ENCODE results near the gene IRF6. TPM values are rescaled to one million over a fixed set of nuclear protein-coding genes. Genes with fewer than 3 reads are reported as not detected.

Gene IRF6
- total and polyA plus RNA-seq, 2 of the 8 experiments (the other 6 are each of a cell fraction or from before 2014, with no cell fraction given): 9.6 to 13.4 TPM

- H3K4me2 ChIP-seq (ENCODE audit: insufficient read depth in 1 of 2, low read depth in 2 of 2, low read length in 2 of 2): no peak overlapping the region
- CTCF ChIA-PET (ENCODE audit: partially characterized antibody): interaction anchor here (1.0 to 3.7 kb wide), 4 partner anchors 16 to 58 kb away, joined by 3 to 25 read pairs (median 5); no protein-coding TSS in a partner anchor
Measured at GRCh38 chr1:209802117-209802779, 3.7 kb downstream of the IRF6 start.

More at GRCh38 chr1:209802117-209802779, 3.7 kb downstream of the IRF6 start:
- Histone ChIP-seq H2AFZ (ENCODE audit: low read length) (no peak overlapping the region), H3K4ac (replicated peaks; ENCODE audit: insufficient read length, low read depth, low read length) (no peak overlapping the region), H3K23me2 (ENCODE audit: low read depth, low read length) (peaks cover 12% of the 10 kb centered on the region; the same call in 1 of the 2 replicates), H3K9ac (replicated peaks in 1 of 4; ENCODE audit: extremely low read depth in 1 of 4, low read depth in 3 of 4, low read length in 3 of 4) (no peak overlapping the region), H2AK5ac (ENCODE audit: low read depth, low read length) (no peak overlapping the region), H3K14ac (ENCODE audit: insufficient read length) (no peak overlapping the region), H4K8ac (ENCODE audit: extremely low read depth, insufficient read depth, low read length) (no peak overlapping the region), H2BK12ac (ENCODE audit: low read depth, low read length) (no peak overlapping the region), H3K18ac (ENCODE audit: extremely low read depth, low read length) (no peak overlapping the region), H3K36me3 (ENCODE audit: control insufficient read depth in 2 of 4, insufficient read depth in 4 of 4, low read length in 3 of 4) (no peaks in the 10 kb centered on the region; a peak in 1 of 8 replicates), H2BK5ac (ENCODE audit: low read depth, low read length) (no peak overlapping the region), H2BK15ac (ENCODE audit: low read length) (no peak overlapping the region), H3K27ac (ENCODE audit: low read depth, low read length) (no peak overlapping the region), H3K27me3 (replicated peaks in 1 of 4; ENCODE audit: control insufficient read depth in 3 of 4, extremely low read depth in 1 of 4, insufficient read depth in 3 of 4, low read length in 3 of 4) (no peaks in the 10 kb centered on the region), H3K9me3 (ENCODE audit: insufficient read depth in 2 of 2, low read depth in 1 of 2, low read length in 1 of 2) (no peaks in the 10 kb centered on the region), H4K5ac (ENCODE audit: insufficient read length, low read depth, low read length) (no peak overlapping the region), H3K23ac (ENCODE audit: insufficient read length) (no peak overlapping the region), H3K4me3 (ENCODE audit: extremely low read depth in 1 of 4, insufficient read depth in 2 of 4, low read depth in 3 of 4, low read length in 4 of 4) (no peak overlapping the region), H4K91ac (replicated peaks; ENCODE audit: insufficient read length, low read length) (no peak overlapping the region), H3K4me1 (replicated peaks in 1 of 4; ENCODE audit: control insufficient read depth in 3 of 4, insufficient read depth in 4 of 4, low read length in 3 of 4) (peaks cover 0 to 10% (median 1%) of the 10 kb centered on the region in 4 experiments; a peak in 4 of 7 replicates), H3K56ac (replicated peaks; ENCODE audit: insufficient read length, low read depth, low read length) (no peak overlapping the region), H4K20me1 (replicated peaks in 1 of 2; ENCODE audit: control insufficient read depth in 1 of 2, insufficient read depth in 2 of 2, low read length in 2 of 2) (peaks cover 0 to 7% of the 10 kb centered on the region in 2 experiments), H3K79me2 (ENCODE audit: control insufficient read depth in 1 of 2, insufficient read depth in 2 of 2, low read length in 2 of 2) (peaks cover 0 to 7% of the 10 kb centered on the region in 2 experiments; a peak in 1 of 4 replicates), H3K79me1 (ENCODE audit: low read depth, low read length) (no peaks in the 10 kb centered on the region; the same call in none of the 2 replicates), H2BK120ac (replicated peaks; ENCODE audit: low read depth, low read length) (no peak overlapping the region), H2BK20ac (ENCODE audit: low read length) (no peak overlapping the region)
- FAIRE-seq (no peak), DNase-seq (ENCODE audit: low read depth in 1 of 2, low spot score in 2 of 2) (no peak)
- POLR2A ChIA-PET (ENCODE audit: partially characterized antibody): interaction anchor here (1.3 kb wide), 1 partner anchor 34 kb away, joined by 3 read pairs; no protein-coding TSS in a partner anchor
- WGBS, 2 experiments (ENCODE audit: extremely low coverage in 1 of 2, insufficient coverage in 1 of 2, insufficient read length in 1 of 2, insufficient replicate concordance in 2 of 2, low coverage in 1 of 2, low lambda C conversion rate in 2 of 2, missing lambda C conversion rate in 1 of 2): 92% methylated on average over 4 of the region's 4 CpGs; no CpG with 5 or more reads in 1 of the 2 experiments
- TF ChIP-seq SRF (IDR thresholded peaks at IDR 0.05; ENCODE audit: low read depth, low read length) (no peak), TEAD4 (IDR thresholded peaks at IDR 0.05; ENCODE audit: low read depth, low read length) (no peak), TAF1 (IDR thresholded peaks at IDR 0.05; ENCODE audit: low read depth, low read length) (no peak), TBP (IDR thresholded peaks at IDR 0.05; ENCODE audit: low read depth, low read length) (no peak), EGR1 (IDR thresholded peaks at IDR 0.05; ENCODE audit: borderline replicate concordance, low read depth, low read length) (no peak), POLR2AphosphoS5 (IDR thresholded peaks at IDR 0.05; ENCODE audit: low read depth, low read length) (no peak), CBX8 (IDR thresholded peaks at IDR 0.05; ENCODE audit: borderline replicate concordance, low read depth, low read length) (no peak), SP2 (IDR thresholded peaks at IDR 0.05; ENCODE audit: low read length) (no peak), BACH1 (IDR thresholded peaks at IDR 0.05; ENCODE audit: low read length) (no peak), JUND (IDR thresholded peaks at IDR 0.05; ENCODE audit: low read length) (no peak), RBBP5 (IDR thresholded peaks at IDR 0.05; ENCODE audit: borderline replicate concordance, low read depth, low read length) (no peak), NRF1 (IDR thresholded peaks at IDR 0.05; ENCODE audit: low read depth, low read length) (no peak)

Measured in H1 (cell line).